K562 (cell line): ENCODE measurements around the gene NHS. TPM values are rescaled to one million over a fixed set of nuclear protein-coding genes. Genes with fewer than 3 reads are reported as not detected.

ENCODE experiments used
- ATAC-seq: fragments of 200-7000 bp; cut with Tn5 transposase; 3 replicates; pipeline ENCODE4 v1.9.1; 2020; ENCODE audit warnings: moderate library complexity
- BruUV-seq: library from RNA; stranded (reverse); fragments of 400-500 nt; replicated peaks from 2 replicates; lab custom pipeline; 2021; lab: Mats Ljungman, UMichigan
- CTCF ChIA-PET: fragments of 300-600 bp; formaldehyde crosslinking; extraction: SDS; loops from one replicate; lab custom pipeline; 2021; ENCODE audit warnings: low intra/inter-chr PET ratio; lab: Yijun Ruan, JAX
- POLR2A ChIA-PET: fragments of 300-600, 350-650 bp; sonication (Branson Sonifier 250); formaldehyde crosslinking; extraction: SDS; loops from one replicate; lab custom pipeline; 2021; ENCODE audit warnings: antibody characterized with exemption, inconsistent platforms; lab: Yijun Ruan, JAX
- DNase-seq, 4 experiments: peaks; one replicate each; pipeline versions ENCODE4 v3.0.0 to v3.0.0-alpha.2; 2011 to 2018; ENCODE audit warnings: low spot score in 3 of 4, mixed read lengths in 3 of 4; ENCODE audit errors: extremely low read depth in 1 of 4
- FAIRE-seq: peaks from 2 replicates; lab custom pipeline; 2011; peaks lifted over from hg19 to GRCh38; lab: Jason Lieb, UNC
- H2AFZ ChIP-seq: 2 replicates; pipeline ENCODE4 v1.6.0; 2011; ENCODE audit warnings: low read depth, low read length, control low read depth, inconsistent platforms
- H3K27ac ChIP-seq: fragments of 200-600 bp; 3 replicates; pipeline ENCODE4 v1.8.0; 2011; ENCODE audit warnings: low read depth, mild to moderate bottlenecking, control low read depth, inconsistent platforms, low read length, moderate library complexity, mixed read lengths; ENCODE audit errors: extremely low read depth
- H3K27me3 ChIP-seq, 2 experiments: fragments of 300-600 bp in 1 of 2; 2 replicates in 1 of 2; 3 replicates in 1 of 2; pipeline versions ENCODE4 v1.6.0 to v1.8.0; 2011; ENCODE audit warnings: inconsistent platforms in 2 of 2, low read length in 2 of 2, mild to moderate bottlenecking in 1 of 2, mixed read lengths in 1 of 2, moderate library complexity in 1 of 2; ENCODE audit not compliant: control insufficient read depth in 2 of 2, insufficient read depth in 2 of 2
- H3K36me3 ChIP-seq: fragments of 300-600 bp; 3 replicates; pipeline ENCODE4 v1.8.0; 2011; ENCODE audit warnings: mild to moderate bottlenecking, low read length, inconsistent platforms; ENCODE audit not compliant: control insufficient read depth, insufficient read depth
- H3K4me1 ChIP-seq, 2 experiments: fragments of 200-600 bp in 1 of 2; replicated peaks in 1 of 2; 2 replicates in 1 of 2; 3 replicates in 1 of 2; pipeline versions ENCODE4 v1.5.1 to v1.8.0; 2011; ENCODE audit warnings: inconsistent platforms in 2 of 2, low read length in 2 of 2, mild to moderate bottlenecking in 1 of 2, mixed read lengths in 1 of 2, moderate library complexity in 1 of 2; ENCODE audit not compliant: control insufficient read depth in 2 of 2, insufficient read depth in 2 of 2
- H3K4me2 ChIP-seq: 2 replicates; pipeline ENCODE4 v1.6.1; 2011; ENCODE audit warnings: low read length, control low read depth, inconsistent platforms, mixed read lengths; ENCODE audit not compliant: insufficient read depth
- H3K4me3 ChIP-seq: fragments of 200-600 bp; sonication (generic), shearing (Covaris generic); 2 replicates; pipeline ENCODE4 v1.5.1; 2016; ENCODE audit warnings: control low read depth, inconsistent platforms
- H3K79me2 ChIP-seq: fragments of 200-600 bp; 3 replicates; pipeline ENCODE4 v1.8.0; 2011; ENCODE audit warnings: low read length, inconsistent platforms; ENCODE audit not compliant: control insufficient read depth, insufficient read depth
- H3K9ac ChIP-seq, 2 experiments: 2 replicates each; pipeline versions ENCODE4 v1.6.0 to v1.6.1; 2011; ENCODE audit warnings: low read depth in 2 of 2, low read length in 2 of 2, control low read depth in 1 of 2, inconsistent platforms in 1 of 2, mild to moderate bottlenecking in 1 of 2, mixed read lengths in 1 of 2; ENCODE audit not compliant: insufficient read depth in 1 of 2
- H3K9me1 ChIP-seq: one replicate; pipeline ENCODE4 v1.6.0; 2011; ENCODE audit warnings: inconsistent platforms, mild to moderate bottlenecking, low read length, moderate library complexity; ENCODE audit not compliant: control insufficient read depth, insufficient read depth
- H3K9me3 ChIP-seq: replicated peaks from 2 replicates; pipeline ENCODE4 v1.5.1; 2011; ENCODE audit warnings: low read depth, low read length, inconsistent platforms; ENCODE audit not compliant: control insufficient read depth, insufficient read depth
- H4K20me1 ChIP-seq: replicated peaks from 2 replicates; pipeline ENCODE4 v1.6.1; 2011; ENCODE audit warnings: low read length, inconsistent platforms, mixed read lengths; ENCODE audit not compliant: control insufficient read depth, insufficient read depth
- ARID1B ChIP-seq: fragments of 450-650 bp; IDR thresholded peaks from 2 replicates; pipeline ENCODE4 v1.6.1; 2016; ENCODE audit warnings: antibody characterized with exemption, mild to moderate bottlenecking, inconsistent platforms
- CXXC5 ChIP-seq: fragments of 250-450 bp; sonication (Bioruptor Pico); IDR thresholded peaks from 2 replicates; pipeline ENCODE4 v1.8.0; 2022; ENCODE audit warnings: inconsistent platforms, mild to moderate bottlenecking, moderate library complexity
- DACH1 ChIP-seq: fragments of 450-650 bp; IDR thresholded peaks from 2 replicates; pipeline ENCODE4 v1.6.1; 2018; ENCODE audit not compliant: partially characterized antibody
- EWSR1 ChIP-seq: fragments of 450-650 bp; IDR thresholded peaks from 2 replicates; pipeline ENCODE4 v1.6.1; 2018; ENCODE audit warnings: borderline replicate concordance, mild to moderate bottlenecking, low read depth, moderate library complexity; ENCODE audit not compliant: partially characterized antibody
- FOXK1 ChIP-seq: sonication (generic); formaldehyde crosslinking; IDR thresholded peaks from 2 replicates; pipeline ENCODE4 v1.8.0; 2022; ENCODE audit warnings: missing genetic modification reagents, mild to moderate bottlenecking, borderline replicate concordance
- HOXB6 ChIP-seq: fragments of 250-450 bp; sonication (Bioruptor Pico); IDR thresholded peaks from 2 replicates; pipeline ENCODE4 v1.5.1; 2022; ENCODE audit warnings: mild to moderate bottlenecking, borderline replicate concordance
- NFIX ChIP-seq: fragments of 250-450 bp; sonication (Bioruptor Pico); IDR thresholded peaks from 2 replicates; pipeline ENCODE4 v1.4.0; 2020; ENCODE audit warnings: low read depth, mild to moderate bottlenecking, moderate library complexity
- NR4A1 ChIP-seq, 2 experiments: fragments of 250-450 bp in 1 of 2; fragments of 450-650 bp in 1 of 2; sonication (Bioruptor Pico) in 1 of 2; IDR thresholded peaks; 2 replicates each; pipeline versions ENCODE4 v1.4.0 to v1.6.1; 2016 to 2020; ENCODE audit warnings: mild to moderate bottlenecking in 2 of 2, missing compliant biosample characterization in 1 of 2, missing genetic modification characterization in 1 of 2, moderate library complexity in 1 of 2
- RAD51 ChIP-seq: fragments of 450-650 bp; IDR thresholded peaks from 2 replicates; pipeline ENCODE4 v1.7.1; 2016; ENCODE audit warnings: low read depth, mild to moderate bottlenecking, borderline replicate concordance
- SMAD2 ChIP-seq: fragments of 150-350 bp; IDR thresholded peaks from 2 replicates; pipeline ENCODE4 v1.6.1; 2014; ENCODE audit warnings: low read depth, mild to moderate bottlenecking, low read length
- SRF ChIP-seq, 2 experiments: fragments of 250-450, 450-650 bp in 1 of 2; sonication (Bioruptor Pico) in 1 of 2; sonication (generic) in 1 of 2; formaldehyde crosslinking; IDR thresholded peaks; 2 replicates each; pipeline versions ENCODE4 v1.5.0 to v1.5.1; 2020 to 2022; ENCODE audit warnings: mild to moderate bottlenecking in 1 of 2, missing genetic modification reagents in 1 of 2
- STAT5B ChIP-seq: fragments of 250-450 bp; sonication (Bioruptor Pico); IDR thresholded peaks from 2 replicates; pipeline ENCODE4 v1.8.0; 2021; ENCODE audit warnings: mild to moderate bottlenecking, inconsistent platforms
- TCF7L2 ChIP-seq: fragments of 150-350 bp; IDR thresholded peaks from 2 replicates; pipeline ENCODE4 v1.6.1; 2016; ENCODE audit warnings: low read depth, mild to moderate bottlenecking, low read length, moderate library complexity
- ZNF347 ChIP-seq: fragments of 450-650 bp; formaldehyde crosslinking; IDR thresholded peaks from 2 replicates; pipeline ENCODE4 v1.4.0; 2020; ENCODE audit warnings: low read depth, mild to moderate bottlenecking, moderate library complexity
- ZNF445 ChIP-seq: fragments of 250-450 bp; sonication (Bioruptor Pico); IDR thresholded peaks from 2 replicates; pipeline ENCODE4 v1.4.0; 2020; ENCODE audit warnings: low read depth, mild to moderate bottlenecking, moderate library complexity
- WGBS: fragments of 100-300 bp; shearing (Covaris generic); methylation state at CpG from one replicate; pipeline ENCODE4 v1.1.6; 2016; ENCODE audit warnings: low coverage, mixed read lengths; ENCODE audit not compliant: insufficient coverage; ENCODE audit errors: missing lambda C conversion rate; 5-methylcytosine and 5-hydroxymethylcytosine counted together
- in situ Hi-C: fragments of 300-500 bp; cut with MboI; formaldehyde crosslinking; loops from 4 replicates; pipeline ENCODE4 v1.15.0; 2018; ENCODE audit warnings: inconsistent platforms, mixed read lengths
- intact Hi-C: fragments of 100-400 bp; cut with micrococcal nuclease; formaldehyde crosslinking; loops from 2 replicates; pipeline ENCODE4 v1.14.2; 2022
- polyA plus RNA-seq, 8 experiments: library from polyadenylated mRNA; depleted of rRNA in 4 of 8; stranded (reverse) in 5 of 8; unstranded in 3 of 8; fragments of >200 nt; fragmentation: Nextera tagmentation in 2 of 8; fragmentation: Illumina TruSeq in 1 of 8; extraction: Ambion mirVana in 2 of 8; extraction: Trizol in 1 of 8; gene quantifications; 2 replicates each; pipeline versions ENCODE4 v1.2.1 to v1.2.3, GENCODE V29; 2011 to 2014; ENCODE audit warnings: inconsistent platforms in 1 of 8, missing spikeins in 1 of 8
- total RNA-seq, 7 experiments: library from RNA; depleted of rRNA in 6 of 7; stranded (reverse); fragments of >200 nt in 6 of 7; fragmentation: Illumina TruSeq in 2 of 7; extraction: Trizol in 2 of 7; gene quantifications; 2 replicates each; pipeline versions ENCODE4 v1.2.1 to v1.2.3, GENCODE V29; 2011 to 2021; ENCODE audit warnings: low replicate concordance in 1 of 7
- TF ChIP-seq, protein P1 (sequence below): fragments of 450-650 bp; formaldehyde crosslinking; IDR thresholded peaks from 2 replicates; pipeline ENCODE4 v1.4.0; 2020; ENCODE audit warnings: mild to moderate bottlenecking, moderate library complexity
- TF ChIP-seq, protein P2 (sequence below): sonication (generic); IDR thresholded peaks from 2 replicates; pipeline ENCODE4 v1.6.1; 2016
- TF ChIP-seq, protein P3 (sequence below): fragments of 450-650 bp; formaldehyde crosslinking; IDR thresholded peaks from 2 replicates; pipeline ENCODE4 v1.4.0; 2020; ENCODE audit warnings: mild to moderate bottlenecking, mixed read lengths

The NHS gene
- total and polyA plus RNA-seq, 9 of the 15 experiments (the other 6 are each of a cell fraction or from before 2014, with no cell fraction given), result 0.02 TPM; not detected in 8

DNA sequence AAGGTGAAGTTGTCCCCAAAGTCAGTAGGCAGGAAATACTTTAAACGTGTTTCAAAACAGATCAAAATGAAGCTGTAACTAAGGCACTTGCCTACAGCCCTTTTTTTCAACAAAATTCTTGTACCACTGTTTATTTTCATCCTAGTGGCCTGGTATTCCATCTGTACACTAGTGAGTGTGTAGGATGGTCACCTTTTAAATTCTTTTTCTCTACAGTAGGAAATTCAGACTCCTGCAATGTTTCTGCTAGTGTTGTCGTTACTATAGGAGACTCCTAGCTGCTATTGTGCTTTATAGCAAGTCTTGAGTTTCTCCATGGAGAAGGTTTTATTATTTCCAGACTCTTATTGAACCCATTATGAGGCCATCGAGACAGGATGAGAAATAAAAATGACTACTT is 7.0 kb upstream of the NHS start:
- intact Hi-C loops (no loop called here), in situ Hi-C loops (no loop called here)
- FAIRE-seq (no peak), DNase-seq (no peak), ATAC-seq (no peak)
- no peaks in the 10 kb centered on the region for H3K27me3 ChIP-seq
- H3K4me2 ChIP-seq, result no peak overlapping the region
- ChIA-PET CTCF (no interaction called here), POLR2A (no interaction called here)
- no peak overlapping the region for H3K27ac ChIP-seq
- H4K20me1 ChIP-seq, result no peaks in the 10 kb centered on the region; the same call in 1 of the 2 replicates
- H2AFZ ChIP-seq, result no peak overlapping the region
- H3K9ac ChIP-seq, result no peak overlapping the region
- 0% methylated on average over 3 of the region's 3 CpGs for WGBS
- no peaks in the 10 kb centered on the region for H3K9me3 ChIP-seq
- H3K9me1 ChIP-seq, result no peaks in the 10 kb centered on the region
- no peaks in the 10 kb centered on the region for H3K79me2 ChIP-seq
- no peaks in the 10 kb centered on the region for H3K4me1 ChIP-seq
- no peak overlapping the region for H3K4me3 ChIP-seq
- no peaks in the 10 kb centered on the region for H3K36me3 ChIP-seq
- TF ChIP-seq NFIX (no peak), DACH1 (no peak), HOXB6 (CRISPR knock-in tag) (no peak), TCF7L2 (no peak), ZNF347 (CRISPR knock-in tag) (no peak), NR4A1 (CRISPR knock-in tag; IDR thresholded peaks at IDR 0.05) (no peak), NR4A1 (tag; IDR thresholded peaks at IDR 0.05) (no peak), STAT5B (CRISPR knock-in tag) (no peak), EWSR1 (no peak), ZNF445 (CRISPR knock-in tag) (no peak), ARID1B (no peak), CXXC5 (no peak), FOXK1 (CRISPR knock-in tag) (no peak), SMAD2 (no peak), SRF (CRISPR knock-in tag; IDR thresholded peaks at IDR 0.05) (no peak), RAD51 (no peak)
- TF ChIP-seq, protein P1, sequence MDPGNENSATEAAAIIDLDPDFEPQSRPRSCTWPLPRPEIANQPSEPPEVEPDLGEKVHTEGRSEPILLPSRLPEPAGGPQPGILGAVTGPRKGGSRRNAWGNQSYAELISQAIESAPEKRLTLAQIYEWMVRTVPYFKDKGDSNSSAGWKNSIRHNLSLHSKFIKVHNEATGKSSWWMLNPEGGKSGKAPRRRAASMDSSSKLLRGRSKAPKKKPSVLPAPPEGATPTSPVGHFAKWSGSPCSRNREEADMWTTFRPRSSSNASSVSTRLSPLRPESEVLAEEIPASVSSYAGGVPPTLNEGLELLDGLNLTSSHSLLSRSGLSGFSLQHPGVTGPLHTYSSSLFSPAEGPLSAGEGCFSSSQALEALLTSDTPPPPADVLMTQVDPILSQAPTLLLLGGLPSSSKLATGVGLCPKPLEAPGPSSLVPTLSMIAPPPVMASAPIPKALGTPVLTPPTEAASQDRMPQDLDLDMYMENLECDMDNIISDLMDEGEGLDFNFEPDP (CRISPR knock-in tag), result no peak
- TF ChIP-seq, protein P2, sequence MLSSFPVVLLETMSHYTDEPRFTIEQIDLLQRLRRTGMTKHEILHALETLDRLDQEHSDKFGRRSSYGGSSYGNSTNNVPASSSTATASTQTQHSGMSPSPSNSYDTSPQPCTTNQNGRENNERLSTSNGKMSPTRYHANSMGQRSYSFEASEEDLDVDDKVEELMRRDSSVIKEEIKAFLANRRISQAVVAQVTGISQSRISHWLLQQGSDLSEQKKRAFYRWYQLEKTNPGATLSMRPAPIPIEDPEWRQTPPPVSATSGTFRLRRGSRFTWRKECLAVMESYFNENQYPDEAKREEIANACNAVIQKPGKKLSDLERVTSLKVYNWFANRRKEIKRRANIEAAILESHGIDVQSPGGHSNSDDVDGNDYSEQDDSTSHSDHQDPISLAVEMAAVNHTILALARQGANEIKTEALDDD, result no peak
- TF ChIP-seq, protein P3, sequence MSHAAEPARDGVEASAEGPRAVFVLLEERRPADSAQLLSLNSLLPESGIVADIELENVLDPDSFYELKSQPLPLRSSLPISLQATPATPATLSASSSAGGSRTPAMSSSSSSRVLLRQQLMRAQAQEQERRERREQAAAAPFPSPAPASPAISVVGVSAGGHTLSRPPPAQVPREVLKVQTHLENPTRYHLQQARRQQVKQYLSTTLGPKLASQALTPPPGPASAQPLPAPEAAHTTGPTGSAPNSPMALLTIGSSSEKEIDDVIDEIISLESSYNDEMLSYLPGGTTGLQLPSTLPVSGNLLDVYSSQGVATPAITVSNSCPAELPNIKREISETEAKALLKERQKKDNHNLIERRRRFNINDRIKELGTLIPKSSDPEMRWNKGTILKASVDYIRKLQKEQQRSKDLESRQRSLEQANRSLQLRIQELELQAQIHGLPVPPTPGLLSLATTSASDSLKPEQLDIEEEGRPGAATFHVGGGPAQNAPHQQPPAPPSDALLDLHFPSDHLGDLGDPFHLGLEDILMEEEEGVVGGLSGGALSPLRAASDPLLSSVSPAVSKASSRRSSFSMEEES (CRISPR knock-in tag), result no peak
- BruUV-seq, result no TSS peak
